HG03097 (cell line): ENCODE results near the gene TMEM109.
A peak's percentile ranks its signal among the peaks of the same experiment; 100 is the strongest.
"Not testable (repeated sequence)": the region's sequence is repeated elsewhere in the genome, so short reads cannot be mapped to it uniquely, and the experiment has no call there.

Source experiments
- ATAC-seq: cut with Tn5 transposase; IDR thresholded peaks from one replicate; pipeline ENCODE4 v1.9.1; 2021; ENCODE audit not compliant: unreplicated experiment, low FRiP score

TMEM109 gene

GRCh38 chr11:60909680-60910280 lies 4.2 kb upstream of the TMEM109 start:
- not testable (repeated sequence) for ATAC-seq

DNA sequence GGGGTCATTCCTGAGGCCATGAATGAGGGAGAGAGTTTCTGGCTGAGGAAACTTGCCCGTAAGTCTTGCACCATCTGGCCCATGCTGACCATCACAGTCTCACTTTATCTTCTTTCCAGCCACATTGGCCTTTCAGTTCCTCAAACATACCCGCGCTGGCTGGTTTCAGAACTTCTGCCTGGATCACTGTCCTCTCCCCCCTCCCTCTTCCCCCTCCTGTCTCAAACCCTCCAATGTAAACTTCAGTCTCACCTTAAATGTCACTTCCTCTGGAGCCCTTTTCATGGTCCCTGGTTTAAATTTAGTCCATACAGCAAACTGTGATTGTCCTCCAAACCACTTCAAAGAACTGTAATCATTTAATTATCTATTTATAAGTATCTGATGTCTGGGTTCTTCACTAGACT lies 3.7 kb upstream of the TMEM109 start:
- peak; percentile 29 for ATAC-seq

DNA sequence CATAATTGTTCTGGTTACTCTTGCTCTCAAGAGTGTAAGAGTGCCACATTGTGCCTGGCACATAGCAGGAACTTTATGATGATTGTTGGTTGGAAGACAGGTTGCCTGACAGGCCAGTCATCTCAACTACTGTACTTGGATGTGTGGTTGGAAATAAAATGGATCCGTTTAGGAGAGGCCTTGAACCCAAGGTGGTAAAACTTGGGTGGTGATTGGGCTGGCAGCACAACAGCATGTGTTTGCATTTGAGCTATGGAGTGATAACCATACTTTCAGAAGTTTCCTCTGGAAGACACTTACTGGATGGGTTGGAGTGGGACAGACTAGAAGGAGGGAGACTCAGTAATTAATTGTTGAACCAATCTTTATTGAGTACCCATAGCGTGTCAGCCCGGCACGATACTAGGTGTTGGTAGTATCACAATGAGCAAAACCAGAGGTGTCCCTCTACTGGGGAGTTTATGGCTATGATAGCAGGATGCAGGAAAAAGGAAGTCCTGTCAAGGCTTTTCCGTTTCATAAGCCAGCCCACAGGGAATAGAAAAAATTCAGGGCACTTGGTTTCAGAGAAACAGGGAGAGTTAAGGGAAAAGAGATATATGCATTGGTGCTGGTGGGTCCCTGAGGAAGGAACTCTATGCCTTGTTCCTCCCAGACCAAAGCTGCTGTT lies 3.1 kb upstream of the TMEM109 start:
- no peak for ATAC-seq

DNA sequence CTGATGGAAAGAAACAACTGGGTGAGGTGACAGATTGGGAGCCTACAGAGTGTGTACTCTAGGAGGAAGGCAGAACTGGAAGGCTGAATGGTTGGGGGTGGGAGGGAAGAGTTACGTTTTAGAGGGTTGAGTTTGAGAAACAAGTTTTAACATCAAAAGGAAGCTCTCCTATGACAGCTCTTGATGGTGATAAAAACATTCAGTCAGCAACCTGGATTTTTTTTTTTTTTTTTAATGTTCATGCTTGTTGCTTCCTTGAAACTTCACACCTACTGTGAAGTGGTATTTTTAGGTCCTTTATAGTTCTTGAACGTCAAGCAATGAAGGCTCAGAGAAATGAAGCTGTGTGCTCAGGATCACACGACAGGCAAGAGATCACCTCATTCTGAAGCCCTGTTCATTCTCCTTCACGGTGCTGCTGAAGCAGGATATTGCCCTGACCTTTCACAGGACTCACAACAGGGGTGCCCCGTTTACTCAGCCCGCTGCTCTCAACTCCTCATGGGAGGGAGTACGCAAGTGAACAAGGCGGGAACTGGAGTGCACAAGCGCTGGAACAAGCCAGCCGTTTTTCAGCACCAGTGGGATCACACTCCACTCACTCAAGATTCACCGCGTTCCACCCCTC lies 1.6 kb upstream of the TMEM109 start:
- ATAC-seq = no peak

DNA sequence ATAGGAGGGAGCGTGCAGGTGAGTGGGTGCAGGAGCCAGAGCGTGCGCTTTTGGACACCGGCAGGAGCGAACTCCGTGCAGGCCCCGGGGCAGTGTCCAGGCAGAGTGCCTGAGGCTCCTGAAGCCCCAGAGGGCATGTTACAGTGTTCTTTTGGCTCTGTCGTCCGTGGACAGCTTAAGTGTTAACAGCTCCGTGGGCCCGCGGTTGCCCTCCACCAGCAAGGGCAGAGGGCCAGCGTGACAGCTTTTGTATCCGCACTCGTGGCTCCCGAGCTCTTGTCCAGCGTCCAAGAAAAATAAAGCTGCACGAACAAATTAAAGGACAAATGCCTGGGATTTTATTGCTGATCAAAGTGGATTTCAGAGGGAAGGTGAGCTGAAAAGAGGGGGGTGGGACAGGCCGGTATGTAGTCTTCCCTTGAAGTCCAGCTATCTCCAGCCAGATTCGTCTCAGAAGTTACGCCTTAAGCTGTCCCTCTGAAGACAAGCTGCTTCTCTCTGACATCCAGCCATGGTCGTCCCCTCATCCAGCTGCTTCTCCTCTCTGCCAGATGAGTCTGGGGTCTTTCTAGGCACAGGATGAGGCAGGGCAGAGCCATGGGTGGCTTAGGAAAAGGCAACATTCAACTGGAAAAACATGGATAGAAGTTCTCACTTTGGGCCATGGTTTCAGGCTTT lies 968 bp upstream of the TMEM109 start:
- ATAC-seq = no peak

DNA sequence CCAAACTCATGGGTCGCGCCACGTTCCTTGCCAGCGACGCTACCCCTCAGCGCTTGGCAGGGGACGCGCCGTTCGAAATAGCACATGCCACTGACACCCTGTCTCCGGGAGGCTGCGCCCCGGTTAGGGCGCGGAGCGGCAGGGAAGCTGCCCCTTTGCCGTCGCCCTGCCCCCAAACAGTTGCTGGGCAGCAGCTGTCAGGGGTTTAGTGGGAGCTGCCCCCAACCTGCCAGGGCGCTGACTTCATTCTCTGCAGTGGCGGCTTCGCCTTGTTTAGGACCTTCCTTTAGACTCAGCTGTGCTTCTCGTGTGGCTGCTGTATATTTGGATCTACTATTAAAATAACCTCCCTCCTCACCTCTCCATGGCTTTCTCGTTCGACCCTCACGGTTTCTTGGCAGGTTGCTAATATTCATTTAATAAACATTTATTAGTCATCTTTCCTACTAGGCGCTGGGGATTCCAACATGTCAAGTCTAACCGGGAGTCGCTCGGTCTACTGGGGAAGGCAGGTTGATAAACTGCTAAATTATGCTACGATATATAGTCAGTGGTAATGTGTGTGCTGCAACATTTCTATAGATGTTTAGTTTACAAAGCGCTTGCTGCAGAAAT lies 782 bp downstream of the TMEM109 start:
- no peak for ATAC-seq

DNA sequence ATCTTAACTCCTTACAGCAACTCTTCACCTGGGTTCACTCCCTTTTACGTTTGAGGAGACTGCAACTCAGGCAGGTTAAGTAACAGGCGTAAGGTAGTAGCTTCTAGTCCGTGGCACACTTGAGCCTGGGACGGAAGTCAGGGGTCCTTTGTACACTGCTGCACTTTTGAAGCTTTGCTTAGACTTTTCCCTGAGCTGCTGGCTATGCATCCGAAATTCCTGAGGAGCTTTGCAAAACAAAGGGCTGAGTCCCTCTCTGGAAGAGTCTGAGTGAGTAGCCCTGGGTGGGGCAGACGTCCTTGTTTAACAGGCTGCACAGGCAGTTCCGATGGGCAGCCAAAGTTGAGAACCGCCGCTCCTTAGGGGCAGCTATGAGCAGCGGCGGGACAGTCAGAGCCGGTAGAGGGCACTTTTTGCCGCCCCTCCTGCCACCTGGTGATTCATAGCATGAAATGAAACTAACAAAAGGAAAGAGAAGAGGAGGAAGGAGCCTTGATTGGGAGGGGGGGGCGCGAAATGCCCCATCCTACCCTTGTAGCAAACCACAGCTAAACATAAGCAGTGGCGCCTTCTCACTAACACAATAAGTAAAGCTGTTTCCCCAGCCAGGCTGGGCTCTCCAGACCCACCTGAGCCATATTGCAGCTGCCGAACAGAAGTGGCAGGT lies 1.4 kb downstream of the TMEM109 start:
- ATAC-seq = peak; percentile 41

DNA sequence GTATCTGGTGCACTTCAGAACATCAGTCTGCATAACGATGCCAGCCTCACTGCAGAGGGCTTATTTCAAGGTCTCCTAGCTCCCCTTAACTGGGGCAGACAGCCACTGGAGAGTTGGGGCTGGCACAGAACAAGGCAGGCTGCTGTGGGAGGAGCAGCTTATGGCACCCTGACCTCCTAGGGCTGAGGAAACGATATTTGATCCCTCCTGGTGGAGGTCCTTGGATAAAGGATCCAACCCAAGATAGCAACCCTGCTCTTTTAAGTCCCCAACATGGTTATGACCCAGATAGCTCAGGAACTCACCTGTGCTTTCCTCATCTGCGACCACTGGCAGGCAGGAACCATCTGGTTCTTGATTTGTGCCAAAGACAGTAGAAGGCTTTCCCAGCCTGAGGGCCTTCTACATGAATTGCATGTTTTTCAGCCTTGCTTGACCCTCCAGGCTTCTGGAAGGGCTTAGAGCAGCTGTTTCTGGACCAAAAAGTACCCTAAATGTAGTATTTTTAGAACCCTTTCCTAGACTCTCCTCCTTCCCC lies 2.8 kb downstream of the TMEM109 start:
- no peak for ATAC-seq

- no peak for ATAC-seq
Measured at GRCh38 chr11:60917267-60917666, 3.3 kb downstream of the TMEM109 start.

DNA sequence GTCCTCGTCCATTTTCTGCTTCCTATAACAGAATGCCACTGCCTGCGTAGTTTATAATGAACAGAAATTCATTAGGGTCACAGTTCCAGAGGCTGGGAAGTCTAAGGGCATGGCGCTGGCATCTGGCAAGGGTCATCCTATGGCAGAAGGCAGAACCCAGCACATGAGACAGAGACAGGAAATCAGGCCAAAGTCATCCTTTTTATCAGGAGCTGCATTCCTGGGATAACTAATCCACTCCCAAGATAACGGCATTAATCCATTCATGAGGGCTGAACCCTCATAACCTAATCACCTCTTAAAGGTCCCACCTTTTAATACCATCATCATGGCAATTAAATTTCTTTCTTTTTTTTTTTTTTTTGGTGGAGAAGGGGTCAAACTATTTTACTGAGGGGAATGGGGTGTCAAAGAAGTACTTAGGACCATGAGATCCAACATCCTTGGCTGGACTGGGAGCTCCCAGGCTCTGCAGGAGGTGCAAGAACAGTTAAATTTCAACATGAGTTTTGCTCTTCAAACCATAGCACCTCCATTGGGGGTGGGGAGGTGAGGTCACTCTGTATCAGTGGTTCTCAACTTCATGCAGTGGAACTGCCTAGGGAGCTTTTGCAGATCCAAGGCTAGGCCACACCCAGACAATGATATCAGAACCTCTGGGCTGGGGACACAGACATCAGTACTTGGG lies 4.4 kb downstream of the TMEM109 start:
- no peak for ATAC-seq

GRCh38 chr11:60918939-60919265 lies 4.9 kb downstream of the TMEM109 start:
- no peak for ATAC-seq

- no peak for ATAC-seq
Measured at GRCh38 chr11:60919320-60919719, 5.4 kb downstream of the TMEM109 start.

DNA sequence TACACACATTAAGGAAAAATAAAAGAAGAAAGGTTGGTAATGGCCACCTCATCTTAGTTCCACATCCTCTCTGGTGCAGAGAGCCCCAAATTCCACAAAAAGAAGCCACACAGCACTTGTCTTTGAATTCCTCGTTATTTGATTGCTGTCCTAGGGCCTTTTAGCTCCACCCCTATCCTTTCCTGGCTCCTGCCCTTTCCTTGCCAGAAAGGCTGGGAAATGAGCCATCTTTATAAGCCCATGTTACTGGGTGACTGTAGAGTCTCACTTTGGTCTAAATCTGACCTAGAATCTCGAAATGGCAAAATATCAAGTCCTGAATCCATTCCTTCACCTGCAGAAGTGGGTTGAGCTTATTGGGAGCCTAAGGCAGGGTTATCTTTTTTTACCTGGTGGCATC lies 6.0 kb downstream of the TMEM109 start:
- no peak for ATAC-seq

- ATAC-seq = no peak
Measured at GRCh38 chr11:60921259-60921658, 7.3 kb downstream of the TMEM109 start.

DNA sequence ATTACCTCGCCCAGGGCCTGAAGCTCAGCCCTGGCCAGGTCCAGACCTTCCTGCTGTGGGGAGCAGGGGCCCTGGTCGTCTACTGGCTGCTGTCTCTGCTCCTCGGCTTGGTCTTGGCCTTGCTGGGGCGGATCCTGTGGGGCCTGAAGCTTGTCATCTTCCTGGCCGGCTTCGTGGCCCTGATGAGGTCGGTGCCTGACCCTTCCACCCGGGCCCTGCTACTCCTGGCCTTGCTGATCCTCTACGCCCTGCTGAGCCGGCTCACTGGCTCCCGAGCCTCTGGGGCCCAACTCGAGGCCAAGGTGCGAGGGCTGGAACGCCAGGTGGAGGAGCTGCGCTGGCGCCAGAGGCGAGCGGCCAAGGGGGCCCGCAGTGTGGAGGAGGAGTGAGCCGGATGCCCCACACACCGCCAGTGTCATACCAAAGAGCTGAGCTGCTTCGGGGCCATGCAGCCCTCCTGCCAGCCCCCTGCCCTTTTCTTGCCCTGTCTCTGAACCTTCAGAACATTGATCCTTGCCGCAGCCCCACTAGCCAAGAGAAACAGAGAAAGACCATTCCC lies 7.9 kb downstream of the TMEM109 start:
- no peak for ATAC-seq

- no peak for ATAC-seq
Measured at GRCh38 chr11:60922906-60923305, 8.9 kb downstream of the TMEM109 start.

- no peak for ATAC-seq
Measured at GRCh38 chr11:60923326-60923725, 9.4 kb downstream of the TMEM109 start.

GRCh38 chr11:60923800-60924109 lies 9.8 kb downstream of the TMEM109 start:
- ATAC-seq = no peak

DNA sequence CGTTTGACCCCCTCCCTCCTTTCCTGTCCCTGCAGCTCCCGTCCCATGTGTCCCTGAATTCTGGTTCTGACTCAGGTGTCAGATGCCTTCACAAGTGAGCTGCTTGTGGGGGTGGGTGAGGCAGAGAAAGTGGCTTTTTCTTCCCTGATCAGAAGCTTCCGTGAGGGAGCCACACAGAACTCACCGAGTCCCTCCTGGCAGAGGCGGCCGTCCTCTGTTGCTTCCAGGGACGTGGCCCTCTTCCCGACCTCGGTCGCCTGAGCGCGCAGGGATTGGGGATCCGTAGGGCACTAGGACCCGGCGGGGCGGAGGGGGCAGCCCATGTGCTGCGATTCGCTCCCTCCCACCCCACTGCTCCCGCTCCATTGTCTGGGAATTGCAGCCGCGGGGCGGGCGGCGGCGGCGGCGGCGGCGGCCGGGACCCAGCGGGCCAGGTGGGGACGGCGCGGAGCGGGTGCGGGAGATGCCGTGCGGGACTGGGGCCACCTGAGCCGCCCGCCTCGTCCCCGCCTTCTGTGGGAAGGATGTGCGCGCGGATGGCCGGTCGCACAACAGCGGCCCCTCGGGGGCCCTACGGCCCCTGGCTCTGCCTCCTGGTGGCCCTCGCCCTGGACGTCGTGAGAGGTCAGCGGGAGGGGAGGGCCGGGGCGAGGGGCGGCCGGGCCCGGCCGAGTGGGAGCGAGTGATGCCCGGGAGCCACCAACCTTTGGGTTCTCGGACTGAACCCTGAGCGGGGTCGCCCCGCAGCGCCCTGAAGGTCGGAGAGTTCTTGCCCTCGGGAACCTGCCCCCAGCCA lies 10.3 kb downstream of the TMEM109 start, which contains the start of gene TMEM132A:
TMEM132A (plus strand) TSS at position 351 of the 796 bp plus-strand sequence; CDS start at position 525, 174 bp downstream.
- ATAC-seq = no peak
